ENCODE measurements around the gene MDM4.

- TF ChIP-seq SIN3A (IDR thresholded peaks at IDR 0.05; ENCODE audit: borderline replicate concordance, insufficient read depth, low read depth, low read length) (no peak), POLR2AphosphoS5 (IDR thresholded peaks at IDR 0.05; ENCODE audit: low read depth, low read length) (no peak)
- TF ChIP-seq, protein P1, sequence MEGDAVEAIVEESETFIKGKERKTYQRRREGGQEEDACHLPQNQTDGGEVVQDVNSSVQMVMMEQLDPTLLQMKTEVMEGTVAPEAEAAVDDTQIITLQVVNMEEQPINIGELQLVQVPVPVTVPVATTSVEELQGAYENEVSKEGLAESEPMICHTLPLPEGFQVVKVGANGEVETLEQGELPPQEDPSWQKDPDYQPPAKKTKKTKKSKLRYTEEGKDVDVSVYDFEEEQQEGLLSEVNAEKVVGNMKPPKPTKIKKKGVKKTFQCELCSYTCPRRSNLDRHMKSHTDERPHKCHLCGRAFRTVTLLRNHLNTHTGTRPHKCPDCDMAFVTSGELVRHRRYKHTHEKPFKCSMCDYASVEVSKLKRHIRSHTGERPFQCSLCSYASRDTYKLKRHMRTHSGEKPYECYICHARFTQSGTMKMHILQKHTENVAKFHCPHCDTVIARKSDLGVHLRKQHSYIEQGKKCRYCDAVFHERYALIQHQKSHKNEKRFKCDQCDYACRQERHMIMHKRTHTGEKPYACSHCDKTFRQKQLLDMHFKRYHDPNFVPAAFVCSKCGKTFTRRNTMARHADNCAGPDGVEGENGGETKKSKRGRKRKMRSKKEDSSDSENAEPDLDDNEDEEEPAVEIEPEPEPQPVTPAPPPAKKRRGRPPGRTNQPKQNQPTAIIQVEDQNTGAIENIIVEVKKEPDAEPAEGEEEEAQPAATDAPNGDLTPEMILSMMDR (IDR thresholded peaks at IDR 0.05), result no peak
These were observed 40.4 kb upstream of the MDM4 start for GRCh38 chr1:204475656-204476432.
